OCI-LY3 (cell line): ENCODE results near the gene ULK1.

Experiments used
- H2AFZ ChIP-seq: fragments of 200-600, 300-600 bp; shearing (Covaris generic); 2 replicates; pipeline ENCODE4 v1.6.0; 2014; ENCODE audit warnings: antibody characterized with exemption, low read depth, low read length
- H3K27ac ChIP-seq: fragments of 200-600, 300-600 bp; sonication (generic); 2 replicates; pipeline ENCODE4 v1.5.1; 2014; ENCODE audit warnings: mild to moderate bottlenecking, low read length, moderate library complexity, mixed read lengths
- H3K27me3 ChIP-seq: fragments of 200-600, 300-600 bp; sonication (generic); 2 replicates; pipeline ENCODE4 v1.6.1; 2014; ENCODE audit warnings: low read depth, low read length, mixed read lengths
- H3K36me3 ChIP-seq: fragments of 200-600, 300-600 bp; sonication (generic); replicated peaks from 2 replicates; pipeline ENCODE3; 2014; ENCODE audit warnings: low read depth, low read length, mixed read lengths
- H3K4me1 ChIP-seq: fragments of 300-600, 200-600 bp; sonication (generic); 2 replicates; pipeline ENCODE4 v1.6.1; 2014; ENCODE audit warnings: low read length, mixed read lengths
- H3K4me2 ChIP-seq: fragments of 200-600, 300-600 bp; sonication (generic); 2 replicates; pipeline ENCODE4 v1.6.1; 2014; ENCODE audit warnings: low read length, mixed read lengths
- H3K4me3 ChIP-seq: fragments of 300-600, 200-600 bp; sonication (generic); 2 replicates; pipeline ENCODE4 v1.5.1; 2014; ENCODE audit warnings: antibody characterized with exemption, mild to moderate bottlenecking, low read length, moderate library complexity
- H3K79me2 ChIP-seq: fragments of 300-600, 200-600 bp; shearing (Covaris generic); 2 replicates; pipeline ENCODE4 v1.6.1; 2014; ENCODE audit warnings: mild to moderate bottlenecking, low read length, mixed read lengths
- H3K9ac ChIP-seq: fragments of 300-600, 200-600 bp; shearing (Covaris generic); 2 replicates; pipeline ENCODE4 v1.6.0; 2014; ENCODE audit warnings: mild to moderate bottlenecking, low read length, moderate library complexity
- H3K9me3 ChIP-seq: fragments of 200-600, 300-600 bp; shearing (Covaris generic); 2 replicates; pipeline ENCODE4 v1.6.1; 2014; ENCODE audit warnings: low read length, mixed read lengths; ENCODE audit not compliant: insufficient read depth
- H4K20me1 ChIP-seq: fragments of 200-600, 300-600 bp; sonication (generic); 2 replicates; pipeline ENCODE4 v1.6.1; 2016; ENCODE audit warnings: low read length, mixed read lengths; ENCODE audit not compliant: insufficient read depth
- EZH2phosphoT487 ChIP-seq: fragments of 200-600 bp; shearing (Covaris generic); IDR thresholded peaks from 2 replicates; pipeline ENCODE4 v1.6.1; 2018; ENCODE audit warnings: antibody characterized with exemption, mixed run types, low read depth
- TF ChIP-seq, protein P1 (sequence below): fragments of 200-600, 300-600 bp; sonication (generic); IDR thresholded peaks from 2 replicates; pipeline ENCODE4 v1.5.1; 2014; ENCODE audit warnings: antibody characterized with exemption, low read length, low read depth

ULK1 gene

DNA sequence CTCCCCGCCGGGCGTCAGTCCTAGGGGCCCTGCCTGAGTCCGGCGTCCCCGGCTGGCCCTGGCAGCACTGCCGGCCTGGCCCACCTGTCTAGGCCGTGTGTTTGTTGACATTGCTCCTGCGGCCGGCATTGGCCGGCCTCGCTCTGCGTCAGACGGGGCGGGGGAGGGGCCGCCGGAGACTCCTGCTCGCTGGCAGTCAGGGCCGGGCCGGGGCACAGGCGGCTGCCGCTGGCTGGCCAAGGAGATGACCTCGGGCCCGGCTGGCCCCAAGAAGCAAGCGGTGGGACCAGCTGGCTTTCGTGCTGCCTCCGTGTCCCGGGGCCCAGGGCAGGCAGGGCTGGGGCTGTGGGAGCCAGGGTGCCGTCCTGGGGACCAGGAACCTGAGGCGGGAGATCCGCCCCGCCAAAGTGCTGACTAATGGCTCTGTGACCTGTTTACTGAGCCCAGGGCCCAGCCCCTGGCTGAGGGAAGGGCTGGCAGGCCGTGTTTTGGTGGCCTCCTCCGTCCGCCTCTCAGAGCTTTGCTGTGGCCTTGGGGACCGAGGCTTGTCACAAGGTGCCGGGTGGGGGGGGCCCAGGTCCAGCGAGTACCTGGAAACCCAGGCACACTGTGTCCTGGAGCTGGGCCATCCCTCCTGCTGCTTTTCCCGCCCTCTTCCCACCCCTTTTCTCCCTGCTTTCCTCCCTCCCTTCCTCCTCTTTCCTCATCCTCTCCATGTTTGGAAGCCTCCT is 1.8 kb downstream of the ULK1 start:
- no peaks in the 10 kb centered on the region for H3K27me3 ChIP-seq
- H3K79me2 ChIP-seq = peaks cover 10% of the 10 kb centered on the region
- no peaks in the 10 kb centered on the region for H3K9me3 ChIP-seq
- H2AFZ ChIP-seq = no peak overlapping the region
- H3K9ac ChIP-seq = peak overlapping the region; percentile 88; the same call in 1 of the 2 replicates
- H3K4me3 ChIP-seq = peak overlapping the region; percentile 99
- peak overlapping the region; percentile 100 for H3K4me2 ChIP-seq
- peaks cover 10% of the 10 kb centered on the region for H3K36me3 ChIP-seq
- no peak for TF ChIP-seq EZH2phosphoT487
- TF ChIP-seq, protein P1, sequence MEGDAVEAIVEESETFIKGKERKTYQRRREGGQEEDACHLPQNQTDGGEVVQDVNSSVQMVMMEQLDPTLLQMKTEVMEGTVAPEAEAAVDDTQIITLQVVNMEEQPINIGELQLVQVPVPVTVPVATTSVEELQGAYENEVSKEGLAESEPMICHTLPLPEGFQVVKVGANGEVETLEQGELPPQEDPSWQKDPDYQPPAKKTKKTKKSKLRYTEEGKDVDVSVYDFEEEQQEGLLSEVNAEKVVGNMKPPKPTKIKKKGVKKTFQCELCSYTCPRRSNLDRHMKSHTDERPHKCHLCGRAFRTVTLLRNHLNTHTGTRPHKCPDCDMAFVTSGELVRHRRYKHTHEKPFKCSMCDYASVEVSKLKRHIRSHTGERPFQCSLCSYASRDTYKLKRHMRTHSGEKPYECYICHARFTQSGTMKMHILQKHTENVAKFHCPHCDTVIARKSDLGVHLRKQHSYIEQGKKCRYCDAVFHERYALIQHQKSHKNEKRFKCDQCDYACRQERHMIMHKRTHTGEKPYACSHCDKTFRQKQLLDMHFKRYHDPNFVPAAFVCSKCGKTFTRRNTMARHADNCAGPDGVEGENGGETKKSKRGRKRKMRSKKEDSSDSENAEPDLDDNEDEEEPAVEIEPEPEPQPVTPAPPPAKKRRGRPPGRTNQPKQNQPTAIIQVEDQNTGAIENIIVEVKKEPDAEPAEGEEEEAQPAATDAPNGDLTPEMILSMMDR = no peak
- H3K27ac ChIP-seq = no peak overlapping the region
- peaks cover 11% of the 10 kb centered on the region for H3K4me1 ChIP-seq
- H4K20me1 ChIP-seq = peaks cover 28% of the 10 kb centered on the region

DNA sequence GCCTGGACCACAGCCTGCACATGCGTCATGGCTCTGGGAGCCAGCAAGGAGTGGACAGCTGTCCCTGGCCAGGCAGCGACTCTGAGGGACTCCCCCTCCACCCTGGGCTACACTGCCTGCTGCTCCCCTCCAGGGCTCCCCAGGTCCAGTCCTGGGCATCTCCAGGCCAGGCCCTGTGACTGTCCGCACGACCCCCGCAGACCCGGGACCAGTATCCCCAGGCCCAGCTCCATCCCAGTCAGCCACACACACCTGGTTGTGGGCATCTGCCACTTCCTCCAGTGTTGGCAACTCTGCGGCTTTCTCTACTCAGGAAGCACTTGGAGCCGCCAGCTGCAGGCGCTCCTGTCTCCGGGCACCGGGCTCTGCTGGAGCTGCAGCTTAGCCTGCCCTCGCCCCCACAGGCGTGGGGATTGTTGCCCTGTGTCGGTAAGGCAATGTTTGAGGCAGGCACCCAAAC is 2.4 kb downstream of the ULK1 start:
- H3K27ac ChIP-seq = no peak overlapping the region
- no peak overlapping the region for H3K9ac ChIP-seq
- peaks cover 29% of the 10 kb centered on the region for H4K20me1 ChIP-seq
- no peak overlapping the region for H2AFZ ChIP-seq
- H3K27me3 ChIP-seq = no peaks in the 10 kb centered on the region
- no peak for TF ChIP-seq EZH2phosphoT487
- TF ChIP-seq, protein P1 = no peak
- H3K36me3 ChIP-seq = peaks cover 10% of the 10 kb centered on the region
- H3K4me1 ChIP-seq = peaks cover 11% of the 10 kb centered on the region
- no peak overlapping the region for H3K4me3 ChIP-seq
- no peaks in the 10 kb centered on the region for H3K9me3 ChIP-seq
- H3K79me2 ChIP-seq = peaks cover 10% of the 10 kb centered on the region
- H3K4me2 ChIP-seq = peak overlapping the region; percentile 100; the same call in 1 of the 2 replicates

DNA sequence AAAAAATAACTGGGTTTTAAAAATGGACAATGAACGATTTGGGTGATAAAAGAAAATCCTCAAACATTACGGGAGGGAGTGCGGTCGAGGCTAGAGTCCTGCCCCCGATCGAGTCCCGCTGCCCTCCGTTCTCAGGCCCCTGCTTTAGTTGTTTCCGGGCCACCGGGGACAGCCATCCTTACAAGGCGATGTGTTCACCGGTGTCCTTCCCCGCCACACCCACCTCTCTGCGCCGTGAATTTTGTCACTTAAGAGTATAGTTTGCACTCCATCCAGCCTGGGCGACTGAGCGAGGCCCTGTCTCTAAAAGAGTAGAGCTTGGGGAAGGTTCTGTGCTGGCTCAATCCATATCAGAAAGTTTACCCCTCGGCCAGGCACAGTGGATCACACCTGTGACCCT is 2.9 kb downstream of the ULK1 start:
- Histone ChIP-seq H3K9ac (no peak overlapping the region), H3K9me3 (no peaks in the 10 kb centered on the region), H3K4me3 (no peak overlapping the region), H3K79me2 (peaks cover 10% of the 10 kb centered on the region), H3K4me2 (no peak overlapping the region), H3K36me3 (peaks cover 10% of the 10 kb centered on the region), H3K4me1 (peaks cover 11% of the 10 kb centered on the region), H3K27ac (no peak overlapping the region), H2AFZ (no peak overlapping the region), H3K27me3 (no peaks in the 10 kb centered on the region), H4K20me1 (peaks cover 32% of the 10 kb centered on the region)
- TF ChIP-seq, protein P1 = no peak
- no peak for TF ChIP-seq EZH2phosphoT487

DNA sequence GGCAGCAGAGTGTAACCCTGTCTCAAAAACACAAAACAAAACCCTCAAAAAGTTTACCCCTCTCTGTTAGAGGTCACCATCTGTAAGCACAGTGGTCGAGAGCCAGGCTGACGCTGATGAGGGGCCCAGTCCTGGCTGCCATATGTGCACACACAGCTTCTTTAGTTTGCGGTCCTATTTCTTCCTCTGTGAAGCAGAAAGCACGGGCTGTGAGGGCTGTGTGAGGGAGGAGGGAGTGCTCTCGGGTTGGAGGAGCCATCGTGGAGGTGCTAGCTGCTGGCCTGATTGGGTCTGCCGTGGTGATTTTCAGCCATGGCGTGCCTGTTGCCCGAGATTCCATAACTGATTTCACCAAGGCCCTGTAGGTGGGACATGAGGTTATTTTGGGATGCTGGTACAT is 3.5 kb downstream of the ULK1 start:
- H2AFZ ChIP-seq = no peak overlapping the region
- H3K4me2 ChIP-seq = no peak overlapping the region
- peaks cover 37% of the 10 kb centered on the region for H4K20me1 ChIP-seq
- H3K27me3 ChIP-seq = no peaks in the 10 kb centered on the region
- H3K27ac ChIP-seq = no peak overlapping the region
- H3K9ac ChIP-seq = no peak overlapping the region
- peaks cover 10% of the 10 kb centered on the region for H3K36me3 ChIP-seq
- TF ChIP-seq, protein P1 = no peak
- TF ChIP-seq EZH2phosphoT487 = no peak
- H3K4me1 ChIP-seq = peaks cover 11% of the 10 kb centered on the region
- H3K79me2 ChIP-seq = peaks cover 10% of the 10 kb centered on the region
- no peak overlapping the region for H3K4me3 ChIP-seq
- no peaks in the 10 kb centered on the region for H3K9me3 ChIP-seq
